Mucosa of stomach (tissue), 1 donor: ENCODE measurements around the gene LRRC73.
"Not testable (repeated sequence)": the region's sequence is repeated elsewhere in the genome, so short reads cannot be mapped to it uniquely, and the experiment has no call there.

Source experiments
- H3K27me3 ChIP-seq: one replicate; pipeline ENCODE4 v1.7.0; 2013; ENCODE audit warnings: mild to moderate bottlenecking, low read length; ENCODE audit not compliant: control insufficient read depth, insufficient read depth
- H3K36me3 ChIP-seq: one replicate; pipeline ENCODE4 v1.7.0; 2013; ENCODE audit warnings: low read length; ENCODE audit not compliant: control insufficient read depth, insufficient read depth
- H3K4me1 ChIP-seq: one replicate; pipeline ENCODE4 v1.7.0; 2013; ENCODE audit warnings: mild to moderate bottlenecking, low read length; ENCODE audit not compliant: control insufficient read depth, insufficient read depth
- H3K4me3 ChIP-seq: one replicate; pipeline ENCODE4 v1.7.0; 2013; ENCODE audit warnings: low read length
- H3K9ac ChIP-seq: one replicate; pipeline ENCODE4 v1.7.0; 2013; ENCODE audit warnings: mild to moderate bottlenecking, low read length, moderate library complexity
- H3K9me3 ChIP-seq: one replicate; pipeline ENCODE4 v1.7.0; 2013; ENCODE audit warnings: mild to moderate bottlenecking, low read length, moderate library complexity; ENCODE audit not compliant: control insufficient read depth
- donor health status: Pancreatic carcinoma.

Gene LRRC73, protein sequence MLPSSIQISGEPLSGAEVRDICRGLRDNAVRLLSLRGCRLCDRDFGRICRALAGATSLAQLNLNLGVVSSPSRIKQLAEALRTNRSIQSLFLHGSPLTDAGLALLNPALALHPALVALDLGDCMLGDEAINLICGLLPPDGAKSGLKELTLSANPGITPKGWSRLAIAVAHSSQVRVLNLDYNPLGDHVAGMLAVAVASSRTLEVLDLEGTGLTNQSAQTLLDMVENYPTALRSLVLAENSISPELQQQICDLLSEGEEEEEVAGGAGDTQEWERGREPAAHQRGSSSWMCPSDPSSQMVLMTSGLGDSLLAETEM

DNA sequence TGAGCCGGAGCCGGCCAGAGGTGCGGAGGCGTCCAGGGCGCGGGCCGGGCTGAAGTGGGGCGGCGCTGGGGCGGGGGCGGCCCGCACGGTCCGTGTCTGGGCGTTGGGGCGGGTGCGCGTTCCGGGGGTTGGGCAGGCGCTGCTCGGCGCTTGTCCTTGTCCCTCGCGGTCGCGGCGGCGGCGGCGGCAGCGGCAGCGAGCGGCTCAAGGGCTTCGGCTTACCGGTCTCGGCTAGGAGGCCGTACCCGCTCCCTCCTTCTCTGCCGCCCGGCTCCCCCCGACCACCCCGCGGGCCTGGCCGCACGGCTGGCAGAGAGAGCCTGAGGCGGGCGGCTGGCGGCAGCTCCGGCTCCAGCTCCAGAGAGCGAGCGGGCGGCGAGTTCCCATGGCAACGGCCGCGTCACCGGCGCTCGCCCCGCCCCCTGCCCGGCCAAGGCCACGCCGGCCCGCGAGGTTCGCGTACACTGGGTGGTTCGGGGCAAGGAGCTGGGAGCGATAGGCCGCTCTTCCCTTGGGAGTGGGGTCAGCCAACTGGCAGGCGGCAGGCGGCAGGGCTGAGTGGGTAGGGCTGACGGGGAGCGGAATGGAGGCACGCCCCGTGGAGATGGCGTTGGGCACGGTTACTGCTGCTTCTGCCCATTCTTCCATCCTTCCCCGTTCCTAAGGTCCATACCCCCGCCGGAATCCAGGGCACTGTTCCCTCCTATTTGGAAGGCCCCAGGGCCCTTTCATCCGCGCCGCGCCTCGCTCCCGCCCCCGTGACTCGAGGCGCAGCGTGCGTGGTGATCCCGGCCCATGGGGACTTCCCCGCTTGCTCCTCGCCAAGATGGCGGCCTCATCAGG lies at the start of gene LRRC73:
LRRC73 (minus strand) TSS at position 363 of the 843 bp plus-strand sequence. CDS start 561 bp downstream, outside the sequence.
- peaks cover 27% of the 10 kb centered on the region for H3K4me1 ChIP-seq
- peaks cover 15% of the 10 kb centered on the region for H3K27me3 ChIP-seq
- H3K36me3 ChIP-seq: peaks cover 17% of the 10 kb centered on the region
- peak within 1 kb of the TSS; percentile 52 for H3K4me3 ChIP-seq
- H3K9me3 ChIP-seq: no peaks in the 10 kb centered on the region
- H3K9ac ChIP-seq: peak within 1 kb of the TSS; percentile 46

DNA sequence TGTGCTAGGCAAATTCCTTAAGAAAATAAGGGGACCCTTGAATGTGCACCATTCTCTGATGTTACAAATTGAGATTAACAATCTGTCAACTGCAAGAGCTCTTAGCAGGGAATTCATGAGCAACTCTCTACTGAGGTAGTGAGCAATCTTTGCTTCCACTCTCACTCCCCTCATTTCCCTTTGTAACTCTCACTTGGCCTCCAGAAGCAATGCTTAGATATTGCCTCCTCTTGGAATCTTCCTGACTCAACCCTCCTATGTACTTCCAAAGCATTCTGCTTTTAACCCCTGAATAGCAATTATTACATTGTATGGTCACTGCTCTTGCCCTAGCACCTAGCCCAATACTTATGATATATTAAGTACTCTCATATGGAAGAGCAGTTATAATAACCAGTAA lies 49.2 kb upstream of the LRRC73 start:
- Histone ChIP-seq H3K9ac (no peak overlapping the region), H3K36me3 (no peaks in the 10 kb centered on the region)

DNA sequence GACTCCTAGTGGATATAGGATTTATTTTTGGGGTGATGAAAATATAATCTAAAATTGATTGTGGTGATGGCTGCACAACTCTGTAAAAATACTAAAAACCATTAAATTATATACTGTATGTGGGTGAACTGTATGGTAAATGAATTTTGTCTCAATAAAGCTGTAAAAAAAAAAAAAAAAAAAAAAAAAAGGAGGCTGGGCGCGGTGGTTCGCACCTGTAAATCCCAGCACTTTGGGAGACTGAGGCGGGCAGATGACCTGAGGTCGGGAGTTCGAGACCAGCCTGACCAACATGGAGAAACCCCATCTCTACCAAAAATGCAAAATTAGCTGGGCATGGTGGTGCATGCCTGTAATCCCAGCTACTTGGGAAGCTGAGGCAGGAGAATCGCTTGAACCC lies 47.5 kb upstream of the LRRC73 start:
- not testable (repeated sequence) for H3K36me3 ChIP-seq, H3K4me3 ChIP-seq, H3K9ac ChIP-seq

More for the DNA sequence above, 49.2 kb upstream of the LRRC73 start:
- no peaks in the 10 kb centered on the region for H3K4me1 ChIP-seq
- H3K27me3 ChIP-seq: no peaks in the 10 kb centered on the region
- H3K9me3 ChIP-seq: no peaks in the 10 kb centered on the region
- H3K4me3 ChIP-seq: no peak overlapping the region

DNA sequence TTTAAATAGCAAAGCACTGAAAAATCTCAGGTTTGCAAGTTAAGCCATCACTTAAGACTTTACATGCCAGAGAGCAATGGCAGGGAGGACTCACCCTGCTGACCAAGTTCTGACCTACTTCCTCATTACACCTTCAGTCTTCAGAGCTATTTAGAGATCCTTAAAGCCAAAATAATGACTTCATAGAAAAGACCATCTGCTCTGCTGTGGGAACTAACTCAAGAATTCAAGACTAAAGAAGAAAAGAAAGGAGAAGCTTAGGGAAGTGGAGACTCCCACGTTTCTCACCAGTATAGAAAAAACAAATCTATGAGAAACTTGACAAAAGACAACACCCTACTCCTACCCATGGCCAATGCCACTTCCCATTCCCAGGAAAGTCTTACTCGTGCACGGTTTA lies 37.1 kb upstream of the LRRC73 start:
- Histone ChIP-seq H3K4me1 (no peaks in the 10 kb centered on the region), H3K9me3 (no peaks in the 10 kb centered on the region), H3K36me3 (no peaks in the 10 kb centered on the region), H3K9ac (no peak overlapping the region), H3K27me3 (no peaks in the 10 kb centered on the region), H3K4me3 (no peak overlapping the region)

More for the DNA sequence above, 47.5 kb upstream of the LRRC73 start:
- not testable (repeated sequence) for H3K27me3 ChIP-seq, H3K4me1 ChIP-seq, H3K9me3 ChIP-seq

DNA sequence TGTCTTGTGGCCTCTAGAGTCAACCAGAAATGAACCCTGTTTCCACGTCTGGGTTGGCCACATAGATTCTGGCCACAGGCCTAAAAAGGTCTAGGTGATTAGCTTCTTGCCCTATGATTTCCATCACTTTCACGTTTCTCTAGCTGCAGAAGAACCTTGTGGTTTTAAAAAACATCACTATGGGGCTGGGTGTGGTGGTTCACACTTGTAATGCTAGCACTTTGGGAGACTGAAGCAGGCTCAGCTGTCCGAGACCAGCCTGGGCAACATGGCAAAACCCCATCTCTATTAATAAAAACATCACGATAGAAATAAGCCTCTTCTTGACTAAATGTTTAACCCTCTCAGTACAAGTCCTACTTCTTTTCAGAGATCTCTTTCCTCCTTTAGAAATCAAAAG lies 34.3 kb upstream of the LRRC73 start:
- Histone ChIP-seq H3K9me3 (no peaks in the 10 kb centered on the region), H3K36me3 (no peaks in the 10 kb centered on the region), H3K4me3 (no peak overlapping the region), H3K27me3 (no peaks in the 10 kb centered on the region), H3K4me1 (no peaks in the 10 kb centered on the region), H3K9ac (no peak overlapping the region)

DNA sequence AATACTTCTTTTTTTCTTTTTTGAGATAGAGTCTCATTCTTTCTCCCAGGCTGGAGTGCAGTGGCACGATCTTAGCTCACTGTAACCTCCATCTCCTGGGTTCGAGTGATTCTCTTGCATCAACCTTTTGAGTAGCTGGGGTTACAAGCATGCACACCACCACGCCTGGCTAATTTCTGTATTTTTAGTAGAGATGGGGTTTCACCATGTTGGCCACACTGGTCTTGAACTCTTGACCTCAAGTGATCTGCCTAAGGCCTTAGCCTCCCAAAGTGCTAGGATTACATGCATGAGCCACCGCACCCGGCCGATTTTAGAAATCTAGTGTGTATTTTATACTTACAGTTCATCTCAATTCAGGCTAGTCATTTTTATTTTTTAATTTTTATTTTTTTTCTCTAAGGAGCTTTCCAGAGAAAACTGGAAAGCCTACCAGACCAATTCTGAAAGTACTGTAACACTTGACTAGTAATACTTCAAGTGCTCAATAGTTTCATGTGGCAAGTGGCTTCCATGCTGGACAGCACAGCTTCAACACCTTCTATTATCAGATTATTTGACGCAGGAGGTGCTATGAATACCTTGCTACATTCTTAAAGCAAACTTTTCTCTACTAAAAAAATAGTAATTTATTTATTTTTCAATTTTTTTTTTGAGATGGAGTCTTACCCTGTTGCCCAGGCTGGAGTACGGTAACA lies 31.8 kb upstream of the LRRC73 start:
- H3K4me3 ChIP-seq: no peak overlapping the region
- H3K36me3 ChIP-seq: no peaks in the 10 kb centered on the region
- no peaks in the 10 kb centered on the region for H3K9me3 ChIP-seq
- H3K27me3 ChIP-seq: no peaks in the 10 kb centered on the region
- no peaks in the 10 kb centered on the region for H3K4me1 ChIP-seq
- H3K9ac ChIP-seq: no peak overlapping the region

DNA sequence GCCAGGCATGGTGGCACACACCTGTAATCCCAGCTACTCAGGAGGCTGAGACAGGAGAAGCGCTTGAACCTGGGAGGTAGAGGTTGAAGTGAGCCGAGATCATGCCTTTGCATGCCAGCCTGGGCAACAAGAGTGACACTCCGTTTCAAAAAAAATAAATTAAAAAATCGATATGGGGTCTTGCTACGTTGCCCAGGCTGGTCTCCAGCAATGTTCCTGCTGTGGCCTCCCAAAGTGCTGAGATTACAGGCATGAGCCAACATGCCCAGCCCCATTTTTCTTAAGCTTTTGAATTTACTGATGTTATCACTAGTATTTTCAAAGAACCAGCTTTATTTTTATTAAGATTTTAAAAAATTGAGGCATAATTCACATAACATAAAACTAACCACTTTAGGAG lies 30.4 kb upstream of the LRRC73 start:
- no peaks in the 10 kb centered on the region for H3K4me1 ChIP-seq
- no peak overlapping the region for H3K4me3 ChIP-seq
- H3K9me3 ChIP-seq: no peaks in the 10 kb centered on the region
- no peaks in the 10 kb centered on the region for H3K36me3 ChIP-seq
- no peak overlapping the region for H3K9ac ChIP-seq
- H3K27me3 ChIP-seq: no peaks in the 10 kb centered on the region

DNA sequence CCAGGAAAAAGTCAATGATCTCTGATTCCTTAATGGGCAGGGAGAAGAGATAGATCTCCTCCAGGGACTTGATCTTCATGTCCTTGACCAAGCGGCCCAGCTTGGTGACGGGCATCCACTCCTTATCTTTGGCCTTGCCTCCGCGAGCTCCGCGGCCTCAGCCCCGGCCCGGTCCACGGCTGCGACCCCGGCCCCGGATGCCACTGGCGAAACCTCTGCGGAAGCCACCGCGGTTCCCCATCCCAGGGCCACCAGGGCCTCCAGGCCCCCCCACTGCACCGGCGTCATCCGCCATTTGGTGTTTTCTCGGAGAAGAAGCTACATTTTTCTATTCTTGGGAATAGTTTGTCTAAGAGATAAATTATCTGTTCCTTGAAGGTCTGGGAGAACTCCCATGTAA lies 29.3 kb upstream of the LRRC73 start:
- H3K4me1 ChIP-seq, H3K9ac ChIP-seq, H3K36me3 ChIP-seq, H3K4me3 ChIP-seq, H3K9me3 ChIP-seq, H3K27me3 ChIP-seq: not testable (repeated sequence)

DNA sequence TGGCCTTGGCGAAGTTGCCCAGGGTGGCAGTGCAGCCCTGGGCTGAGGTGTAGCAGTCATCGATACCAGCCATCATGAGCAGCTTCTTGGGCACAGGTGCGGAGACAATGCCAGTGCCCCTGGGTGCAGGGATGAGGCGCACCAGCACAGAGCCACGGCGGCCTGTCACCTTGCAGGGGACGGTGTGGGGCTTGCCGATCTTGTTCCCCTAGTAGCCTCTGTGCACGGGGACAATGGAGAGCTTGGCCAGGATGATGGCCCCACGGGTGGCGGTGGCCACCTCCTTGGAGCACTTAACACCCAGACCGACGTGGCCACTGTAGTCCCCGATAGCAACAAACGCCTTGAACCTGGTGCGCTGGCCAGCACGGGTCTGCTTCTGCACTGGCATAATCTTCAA lies 28.8 kb upstream of the LRRC73 start:
- not testable (repeated sequence) for H3K27me3 ChIP-seq, H3K4me3 ChIP-seq, H3K36me3 ChIP-seq, H3K9me3 ChIP-seq, H3K9ac ChIP-seq, H3K4me1 ChIP-seq

DNA sequence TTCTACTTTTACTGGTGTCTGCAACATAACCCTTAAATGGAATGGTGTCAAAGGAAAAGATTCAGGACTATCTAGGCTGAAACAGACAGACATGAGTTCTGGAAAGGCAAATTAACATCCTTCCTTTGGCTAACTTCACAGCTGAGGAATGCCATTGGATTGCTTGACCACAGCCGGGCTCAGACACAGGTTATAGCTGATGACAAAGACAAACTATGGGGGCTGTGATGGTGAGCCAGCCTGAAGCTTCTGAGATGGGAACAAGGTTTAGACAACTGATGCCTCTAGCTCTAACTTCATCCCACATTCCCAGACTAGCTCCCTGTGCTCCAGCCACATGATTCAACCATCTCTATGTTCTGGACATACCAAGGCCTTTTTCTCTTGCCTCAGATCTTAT lies 22.1 kb upstream of the LRRC73 start:
- no peaks in the 10 kb centered on the region for H3K9me3 ChIP-seq
- H3K36me3 ChIP-seq: peaks cover 9% of the 10 kb centered on the region
- no peak overlapping the region for H3K9ac ChIP-seq
- H3K4me3 ChIP-seq: no peak overlapping the region
- H3K4me1 ChIP-seq: no peaks in the 10 kb centered on the region
- H3K27me3 ChIP-seq: no peaks in the 10 kb centered on the region

DNA sequence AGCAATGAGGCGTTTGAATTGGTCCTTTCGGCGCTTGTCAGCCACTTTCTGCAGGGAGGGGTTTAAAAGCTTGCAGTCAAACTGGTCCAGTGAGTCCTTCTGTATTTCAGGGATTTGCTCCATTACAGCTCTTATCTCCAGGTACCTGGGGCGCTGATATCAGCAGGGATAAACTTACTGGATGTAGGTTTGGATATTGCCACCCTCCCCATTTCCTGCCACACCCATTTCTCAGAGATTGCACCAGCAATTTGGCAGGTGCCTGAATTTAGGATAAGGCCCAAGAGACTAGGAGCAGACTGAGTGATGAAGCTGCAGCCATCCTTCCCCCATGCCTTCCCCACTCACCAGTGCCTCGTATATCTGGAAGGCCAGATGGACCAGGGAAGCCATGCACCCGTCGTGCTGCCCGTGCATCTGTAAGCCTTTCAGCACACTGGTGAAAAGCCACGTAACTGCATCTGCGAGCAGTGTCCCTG lies 14.4 kb upstream of the LRRC73 start:
- Histone ChIP-seq H3K27me3 (no peaks in the 10 kb centered on the region), H3K9ac (no peak overlapping the region), H3K36me3 (peaks cover 25% of the 10 kb centered on the region), H3K9me3 (no peaks in the 10 kb centered on the region), H3K4me1 (no peaks in the 10 kb centered on the region), H3K4me3 (no peak overlapping the region)

DNA sequence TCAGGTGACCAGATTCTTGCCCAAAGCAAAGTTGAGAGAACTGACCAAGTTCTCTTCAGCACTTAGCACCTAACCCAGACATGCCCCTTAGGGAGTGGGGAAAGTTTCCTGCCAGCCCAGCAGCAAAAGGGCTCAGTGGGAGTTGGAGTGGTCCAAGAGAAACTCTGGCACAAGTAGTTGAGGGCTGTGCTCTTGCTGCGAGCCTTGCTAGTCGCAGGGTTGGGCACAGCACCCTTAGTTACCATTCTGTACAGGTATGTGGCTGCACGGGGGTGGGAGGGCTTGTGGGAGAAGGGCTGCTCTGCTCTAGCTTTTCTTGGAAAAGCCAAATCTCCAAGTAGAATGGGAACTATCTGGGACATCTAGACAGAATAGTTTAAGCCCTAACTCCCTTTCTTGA lies 13.1 kb upstream of the LRRC73 start:
- Histone ChIP-seq H3K4me3 (no peak overlapping the region), H3K36me3 (peaks cover 25% of the 10 kb centered on the region), H3K9me3 (no peaks in the 10 kb centered on the region)

More for the DNA sequence above, 13.1 kb upstream of the LRRC73 start:
- Histone ChIP-seq H3K27me3 (no peaks in the 10 kb centered on the region), H3K9ac (no peak overlapping the region), H3K4me1 (peaks cover 2% of the 10 kb centered on the region)
